HG02981 (cell line): Measurements from ENCODE around the gene C1orf115.
A peak's percentile ranks its signal among the peaks of the same experiment; 100 is the strongest.
"Not testable (repeated sequence)": the region's sequence is repeated elsewhere in the genome, so short reads cannot be mapped to it uniquely, and the experiment has no call there.

Experiments
- ATAC-seq: cut with Tn5 transposase; IDR thresholded peaks from one replicate; pipeline ENCODE4 v1.9.1; 2021; ENCODE audit warnings: mild to moderate bottlenecking, moderate library complexity; ENCODE audit not compliant: unreplicated experiment

C1orf115 gene, protein sequence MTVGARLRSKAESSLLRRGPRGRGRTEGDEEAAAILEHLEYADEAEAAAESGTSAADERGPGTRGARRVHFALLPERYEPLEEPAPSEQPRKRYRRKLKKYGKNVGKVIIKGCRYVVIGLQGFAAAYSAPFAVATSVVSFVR

DNA sequence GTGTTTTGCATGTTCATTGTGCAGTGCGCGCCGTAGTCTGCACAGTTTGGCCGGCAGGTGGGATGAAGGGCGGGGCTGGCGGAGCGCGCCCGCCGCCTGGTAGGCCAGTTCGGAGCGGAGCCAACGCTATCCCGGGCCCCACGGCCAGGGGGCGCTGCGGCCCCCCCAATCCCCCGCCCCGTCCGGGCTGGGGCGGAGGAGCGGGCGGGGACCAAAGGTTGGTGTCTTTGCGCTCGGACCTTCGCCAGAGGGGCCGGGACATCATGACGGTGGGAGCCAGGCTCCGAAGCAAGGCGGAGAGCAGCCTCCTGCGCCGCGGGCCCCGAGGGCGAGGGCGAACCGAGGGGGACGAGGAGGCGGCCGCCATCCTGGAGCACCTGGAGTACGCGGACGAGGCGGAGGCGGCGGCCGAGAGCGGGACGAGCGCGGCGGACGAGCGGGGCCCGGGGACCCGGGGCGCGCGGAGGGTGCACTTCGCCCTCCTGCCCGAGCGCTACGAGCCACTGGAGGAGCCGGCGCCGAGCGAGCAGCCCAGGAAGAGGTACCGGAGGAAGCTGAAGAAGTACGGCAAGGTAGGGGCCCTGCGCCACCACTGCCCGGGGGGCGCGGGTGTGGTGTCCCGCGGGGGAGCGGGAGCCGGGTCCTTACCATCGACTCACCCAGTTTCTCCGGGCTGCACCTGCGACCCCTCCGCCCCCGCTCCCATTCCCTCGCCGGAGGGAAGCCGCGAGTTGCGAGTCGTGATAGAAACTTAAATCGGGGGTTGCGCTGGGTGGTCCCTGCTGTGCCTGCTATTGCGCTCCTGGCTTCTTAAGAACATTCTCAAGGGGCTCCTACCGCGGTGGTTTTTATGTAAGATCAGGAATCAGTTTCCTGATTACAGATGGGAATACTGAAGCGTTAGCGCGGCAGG, at the start of gene C1orf115:
Gene C1orf115 (plus strand): TSS at position 224 of the 913 bp plus-strand sequence. CDS start 40 bp downstream, at position 264.
- ATAC-seq, result peak; percentile 94

DNA sequence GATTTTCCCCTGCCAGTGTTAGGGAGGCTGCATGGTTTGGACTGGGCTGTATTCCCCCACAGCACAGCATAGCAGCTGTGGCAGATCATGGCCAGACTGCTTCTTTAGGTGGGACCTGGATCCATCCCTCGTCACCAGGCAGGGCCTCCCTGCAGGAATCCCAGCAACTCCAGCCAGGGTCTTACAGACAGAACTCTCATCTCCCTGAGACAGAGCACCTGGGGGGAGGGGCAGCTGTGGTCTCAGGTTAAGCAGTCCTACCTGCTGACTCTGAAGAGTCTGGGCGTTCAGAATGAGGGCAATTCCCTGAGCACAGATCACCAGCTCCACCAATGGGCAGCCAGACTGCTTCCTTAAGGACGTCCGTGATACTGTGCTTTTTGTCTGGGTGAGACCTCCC, 47.9 kb upstream of the C1orf115 start:
- ATAC-seq, result no peak

DNA sequence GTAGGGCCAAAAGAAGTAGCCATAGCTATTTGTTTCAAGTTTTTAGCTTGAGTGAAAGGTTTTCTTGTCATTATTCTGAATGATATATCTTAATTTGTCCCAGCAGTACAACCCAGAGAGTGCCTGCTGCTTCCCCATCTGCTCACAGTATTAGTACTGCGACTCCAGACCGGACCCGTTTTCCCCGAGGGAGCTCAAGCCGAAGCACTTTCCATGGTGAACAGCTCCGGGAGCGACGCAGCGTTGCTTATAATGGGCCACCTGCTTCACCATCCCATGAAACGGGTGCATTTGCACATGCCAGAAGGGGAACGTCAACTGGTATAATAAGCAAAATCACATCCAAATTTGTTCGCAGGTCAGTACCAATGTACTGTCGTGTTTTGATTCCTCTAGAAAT, 37.2 kb upstream of the C1orf115 start:
- no peak for ATAC-seq

DNA sequence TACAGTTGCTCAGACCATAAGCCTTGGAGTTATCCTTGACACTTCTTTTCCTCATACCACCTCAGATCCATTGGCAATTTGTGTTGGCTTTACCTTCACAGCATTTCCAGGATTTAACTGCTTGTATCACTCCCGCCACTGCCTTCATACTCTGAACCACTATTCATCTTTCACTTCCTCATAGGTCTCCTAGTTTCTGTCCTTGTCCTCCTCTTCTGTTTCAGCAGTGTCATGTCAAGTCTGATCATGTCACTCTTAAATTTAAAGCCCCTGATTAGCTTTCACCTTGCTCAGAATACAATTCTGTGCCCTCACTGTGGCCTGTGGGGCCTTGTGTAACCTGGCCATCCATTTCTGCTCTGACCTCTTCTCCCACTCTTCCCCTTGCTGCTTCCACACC, 34.7 kb upstream of the C1orf115 start:
- peak; percentile 95 for ATAC-seq

DNA sequence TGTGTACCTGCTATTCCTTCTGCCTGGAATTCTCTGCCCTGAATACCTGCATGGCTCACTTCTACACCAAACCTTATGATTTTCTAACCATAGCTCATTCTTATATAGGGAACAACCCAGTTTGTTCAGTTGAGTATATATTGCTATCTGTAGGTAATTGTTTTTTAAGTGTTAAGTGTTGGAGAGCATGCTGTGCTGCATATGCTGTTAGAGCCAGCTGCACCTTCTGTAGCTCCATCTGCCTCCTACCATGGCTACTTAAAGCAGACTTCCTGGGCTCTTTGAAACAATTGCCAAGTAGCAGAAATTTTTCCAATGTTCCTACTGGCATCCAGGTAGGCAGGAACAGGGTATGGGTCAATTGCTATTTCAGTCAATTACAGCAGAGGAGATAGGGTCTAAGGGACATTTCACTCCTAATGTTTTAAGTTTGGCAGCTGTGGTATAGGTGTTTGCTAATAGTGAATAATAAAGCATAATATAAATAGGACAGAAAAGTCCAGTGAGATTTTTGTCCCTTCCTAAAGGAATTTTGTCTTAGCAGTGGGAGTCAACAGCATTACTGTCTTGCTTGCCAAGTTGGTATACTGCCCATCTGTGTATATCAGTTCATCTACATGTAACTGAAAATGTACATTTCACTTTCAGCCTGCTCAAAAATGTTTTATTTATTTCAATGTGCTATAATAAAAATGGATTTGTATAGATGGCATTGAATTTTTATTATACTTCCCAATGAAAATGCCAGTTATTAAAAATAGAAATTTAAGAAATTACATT, 34.0 kb upstream of the C1orf115 start:
- ATAC-seq, result no peak

DNA sequence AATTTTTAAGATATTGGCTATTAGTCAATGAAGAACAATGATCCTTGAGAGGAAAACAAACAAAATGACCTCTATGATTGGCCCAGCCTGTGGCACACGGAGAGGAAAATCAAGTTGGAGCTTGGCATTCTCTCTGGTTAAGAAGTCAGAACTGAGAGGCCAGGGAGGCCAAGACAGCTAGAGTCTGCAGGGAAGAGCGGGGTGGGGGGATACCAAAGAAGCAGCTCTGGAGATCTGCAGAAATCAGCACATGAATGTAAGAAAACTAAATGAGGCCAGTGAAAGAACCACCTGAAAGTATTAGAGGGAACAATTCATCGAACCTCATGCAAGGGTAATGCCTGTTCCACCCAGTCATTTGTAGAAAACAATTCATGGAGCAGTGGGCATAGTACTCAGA, 23.8 kb upstream of the C1orf115 start:
- no peak for ATAC-seq

DNA sequence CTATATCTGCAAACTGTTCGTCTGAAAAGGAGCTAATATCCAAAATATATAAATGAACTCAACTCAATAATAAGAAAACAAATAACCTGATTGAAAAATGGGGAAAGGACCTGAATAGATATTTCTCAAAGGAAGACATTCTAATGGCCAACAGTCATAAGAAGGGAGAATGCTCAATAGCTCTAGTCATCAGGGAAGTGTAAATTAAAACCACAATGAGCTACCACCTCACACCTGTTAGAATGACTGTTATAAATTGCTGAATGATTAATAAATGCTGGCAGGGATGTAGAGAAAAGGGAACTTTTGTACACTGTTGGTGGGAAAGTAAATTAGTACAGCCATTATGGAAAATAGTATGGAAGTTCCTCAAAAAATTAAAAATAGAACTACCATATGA, 21.2 kb upstream of the C1orf115 start:
- ATAC-seq, result no peak

DNA sequence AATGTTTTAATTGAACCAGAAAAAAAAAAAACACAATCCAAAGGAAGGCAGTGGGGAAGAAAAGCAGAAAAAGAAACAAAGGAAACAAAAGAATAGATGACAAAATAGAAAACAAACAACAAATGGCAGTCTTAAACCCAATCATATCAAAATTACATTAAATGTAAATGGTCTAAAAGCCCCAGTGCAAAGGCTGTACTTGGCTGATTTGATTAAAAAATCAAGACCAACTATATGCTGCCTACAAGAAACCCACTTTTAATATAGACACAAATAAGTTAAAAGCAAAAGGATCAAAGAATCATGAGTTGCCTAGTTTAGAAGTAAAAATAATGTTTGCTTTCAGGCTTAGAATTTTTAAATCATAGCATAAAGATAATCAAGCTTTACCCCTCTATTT, 19.8 kb upstream of the C1orf115 start:
- no peak for ATAC-seq

DNA sequence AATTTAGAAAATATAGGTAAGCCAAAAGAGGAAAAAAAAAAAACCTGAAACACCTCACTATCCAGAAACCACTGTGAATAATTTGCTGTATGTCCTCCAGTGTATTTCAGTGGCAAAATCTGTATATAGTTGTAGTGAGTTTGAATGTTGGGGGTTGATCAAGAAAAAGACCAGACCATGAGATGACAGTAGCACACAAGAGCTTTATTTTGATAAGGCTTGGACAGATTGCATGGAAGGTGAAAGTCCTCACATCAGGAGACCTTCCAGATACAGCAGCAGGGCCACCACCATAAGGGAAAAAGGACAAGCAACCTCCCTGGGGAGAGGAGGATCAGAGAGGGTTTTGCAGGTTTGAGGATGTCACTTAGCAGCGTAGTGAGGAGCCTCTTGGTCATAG, 16.2 kb upstream of the C1orf115 start:
- ATAC-seq, result no peak

DNA sequence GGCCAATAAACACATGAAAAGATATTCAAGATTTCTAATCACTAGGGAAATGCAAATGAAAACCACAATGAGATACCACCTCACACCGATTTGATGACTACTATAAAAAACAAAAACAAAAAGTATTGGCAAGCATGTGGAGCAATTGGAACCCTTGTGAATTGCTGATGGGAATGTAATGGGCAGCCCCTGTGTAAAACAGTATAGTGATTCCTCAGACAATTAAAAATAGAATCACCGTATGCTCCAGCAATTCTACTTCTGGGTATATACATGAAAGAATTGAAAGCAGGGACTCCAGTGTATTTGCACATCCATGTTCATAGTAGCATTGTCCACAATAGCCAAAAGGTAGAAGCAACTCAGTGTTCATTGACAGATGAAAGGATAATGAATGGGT, 12.9 kb upstream of the C1orf115 start:
- ATAC-seq, result no peak

DNA sequence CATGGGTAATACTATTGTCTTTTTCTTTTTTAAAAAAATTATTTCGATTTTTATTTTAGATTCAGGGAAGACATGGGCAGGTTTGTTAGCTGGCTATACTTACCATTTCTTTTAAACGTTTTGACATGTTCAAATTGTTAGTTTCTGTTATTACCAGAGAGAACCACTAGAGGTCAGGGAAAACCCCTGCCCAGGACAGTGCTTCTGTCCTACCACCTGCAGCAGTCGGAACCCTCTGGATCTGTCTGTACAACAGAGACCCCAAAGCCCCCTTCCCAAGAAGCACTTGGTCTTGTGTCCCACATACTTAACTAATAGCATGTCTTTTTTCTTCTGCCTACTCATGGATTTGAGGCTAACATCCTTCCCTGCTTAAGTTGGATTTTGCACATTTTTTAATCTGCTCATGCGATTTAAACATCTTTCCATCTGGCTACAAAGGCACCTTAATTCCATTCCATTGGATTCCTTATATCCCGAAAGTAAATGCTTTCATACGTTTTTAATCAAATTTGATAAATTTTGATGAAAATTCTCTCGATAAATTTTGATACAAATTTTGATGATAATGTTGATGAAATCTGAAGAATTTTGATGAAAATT, 10.0 kb upstream of the C1orf115 start:
- peak; percentile 97 for ATAC-seq

DNA sequence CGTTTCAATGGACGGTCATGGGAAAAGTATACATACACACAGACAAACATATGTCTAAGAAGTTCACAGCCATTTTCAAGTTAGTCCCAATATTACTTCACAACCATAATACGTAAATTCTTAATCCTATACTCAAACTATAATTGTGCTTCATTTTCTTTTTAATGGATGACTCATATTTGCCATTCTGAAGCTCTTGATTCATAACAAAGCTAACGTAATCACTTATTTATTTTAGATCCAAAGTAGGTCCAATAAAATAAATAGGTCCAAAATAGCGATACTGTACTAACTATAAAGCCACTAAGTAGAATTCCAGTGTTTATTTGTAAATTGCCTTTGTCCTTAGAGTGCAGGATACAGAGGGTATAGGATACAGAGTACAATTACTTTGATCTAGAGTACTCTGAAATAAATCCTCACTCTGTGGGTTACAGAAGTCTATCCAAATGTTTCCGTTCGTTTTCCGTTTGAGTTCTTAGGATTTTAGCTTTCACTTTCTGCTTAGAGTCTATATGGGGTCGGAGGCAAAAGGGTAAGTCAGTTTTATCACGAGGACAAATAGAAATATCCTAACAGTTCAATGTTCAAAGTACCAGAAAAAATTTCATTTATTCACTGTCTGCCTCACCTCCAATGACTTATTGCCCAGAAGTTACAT, 8.8 kb upstream of the C1orf115 start:
- ATAC-seq, result no peak

DNA sequence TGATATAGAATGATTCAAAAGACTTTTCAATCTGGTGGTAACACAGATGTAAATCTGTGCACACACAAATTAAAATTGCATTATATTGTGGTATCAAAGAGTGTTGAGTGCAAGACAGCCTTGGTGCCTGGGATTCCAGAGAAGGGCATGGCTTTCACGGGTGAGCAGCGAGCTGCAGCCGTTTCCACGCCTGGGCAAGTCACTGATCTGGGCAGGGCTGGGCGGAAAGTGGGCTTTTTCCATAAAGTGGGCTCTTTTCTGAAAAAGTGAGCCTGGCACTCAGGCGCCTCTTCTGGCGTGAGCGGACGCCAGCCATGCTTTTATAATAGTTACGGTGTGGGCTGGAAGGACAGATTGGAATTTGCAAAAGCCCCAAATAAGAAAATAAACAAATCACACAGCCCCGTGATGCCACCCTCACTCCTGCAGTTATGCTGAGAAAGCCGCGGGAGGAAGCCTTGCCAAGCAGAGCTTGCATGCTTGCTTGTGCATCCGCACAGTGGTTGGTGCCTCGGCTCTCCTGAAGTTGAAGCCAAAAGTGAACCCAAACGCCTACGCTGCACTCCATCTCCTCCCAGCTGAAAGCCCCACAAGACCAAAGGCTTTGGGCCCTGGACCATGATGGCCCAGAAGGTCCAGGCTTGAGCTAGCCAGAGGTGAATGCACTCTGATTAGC, 7.1 kb upstream of the C1orf115 start:
- ATAC-seq, result no peak

DNA sequence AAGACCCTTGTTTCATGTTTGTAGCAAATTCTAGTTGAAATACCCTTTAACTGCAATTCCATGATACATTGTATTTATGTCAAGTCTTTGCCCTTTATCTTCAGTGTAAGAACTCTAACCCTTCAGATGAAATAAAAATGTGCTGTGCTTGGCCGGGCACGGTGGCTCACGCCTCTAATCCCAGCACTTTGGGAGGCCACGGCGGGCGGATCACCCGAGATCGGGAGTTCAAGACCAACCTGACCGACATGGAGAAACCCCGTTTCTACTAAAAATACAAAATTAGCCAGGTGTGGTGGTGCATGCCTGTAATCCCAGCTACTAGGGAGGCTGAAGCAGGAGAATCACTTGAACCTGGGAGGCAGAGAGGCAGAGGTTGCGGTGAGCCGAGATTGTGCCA, 6.4 kb upstream of the C1orf115 start:
- not testable (repeated sequence) for ATAC-seq

DNA sequence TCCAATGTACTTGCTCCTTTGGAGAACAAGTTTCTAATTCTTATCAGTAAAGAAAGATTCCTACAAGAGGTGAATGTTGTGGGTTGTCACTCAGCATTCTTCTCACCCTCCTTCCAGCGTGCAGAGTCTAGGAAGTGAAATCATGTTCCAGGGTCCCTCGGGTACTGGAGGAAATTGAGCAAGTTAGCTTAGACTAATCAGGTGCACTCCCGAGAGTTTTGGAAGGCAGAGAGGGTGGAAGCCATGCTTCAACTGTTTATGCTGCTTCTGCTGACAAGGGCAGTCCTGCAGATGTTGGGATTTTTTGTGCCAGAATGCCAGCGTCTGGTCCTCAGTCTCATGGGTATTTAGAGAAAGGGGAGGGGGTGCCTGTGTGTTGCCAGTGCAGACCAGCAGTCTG, 5.3 kb upstream of the C1orf115 start:
- ATAC-seq, result no peak

DNA sequence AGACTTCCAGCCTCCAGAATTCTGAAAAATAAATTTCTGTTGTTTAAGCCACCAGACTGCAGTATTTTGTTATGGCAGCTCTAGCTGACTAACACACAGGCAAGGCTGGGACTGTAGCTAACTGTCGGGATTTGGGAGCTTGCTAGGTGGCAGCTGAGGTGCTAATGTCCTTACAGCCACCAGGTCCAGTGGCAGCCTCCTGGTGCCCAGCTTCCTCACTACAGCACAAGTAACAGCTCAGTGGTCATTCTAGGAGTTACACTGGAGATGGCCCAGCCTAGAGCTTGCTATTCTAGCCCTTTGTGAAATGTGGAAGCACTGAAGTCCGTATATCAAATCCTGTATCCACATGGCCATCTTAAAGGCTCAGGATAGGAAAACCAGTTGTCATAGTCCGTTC, 4.3 kb upstream of the C1orf115 start:
- no peak for ATAC-seq

DNA sequence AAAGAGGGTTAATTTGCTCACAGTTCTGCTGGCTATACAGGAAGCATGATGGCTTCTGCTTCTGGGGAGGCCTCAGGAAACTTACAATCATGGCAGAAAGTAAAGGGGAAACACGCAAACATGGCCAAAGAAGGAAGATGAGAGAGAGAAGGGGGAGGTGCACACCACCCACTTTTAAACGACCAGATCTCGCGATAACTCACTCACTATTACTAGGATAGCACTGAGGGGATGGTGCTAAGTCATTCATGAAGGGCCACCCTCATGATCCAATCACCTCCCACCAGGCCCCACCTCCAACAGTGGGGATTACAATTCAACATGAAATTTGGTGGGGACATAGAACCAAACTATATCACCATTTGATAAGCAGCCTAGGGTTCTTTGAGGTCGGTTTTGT, 2.4 kb upstream of the C1orf115 start:
- ATAC-seq, result no peak

DNA sequence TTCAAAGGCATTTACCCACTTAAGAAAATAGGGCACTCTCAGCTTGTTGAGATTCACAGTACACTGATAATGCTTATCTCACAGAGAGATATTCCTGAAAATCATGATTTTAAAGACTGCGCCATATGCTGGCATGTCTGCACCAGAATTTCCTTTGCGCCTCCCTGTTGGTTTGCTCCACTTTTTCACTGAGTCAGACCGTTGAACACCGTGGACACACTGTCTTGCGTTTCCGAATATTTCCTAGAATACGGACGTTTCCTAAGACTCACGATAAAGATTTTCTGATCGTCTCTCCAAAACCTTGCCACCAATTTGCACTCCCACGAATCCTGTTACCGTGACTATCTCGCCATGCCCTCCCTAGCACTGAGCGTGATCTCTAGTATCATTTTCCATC, 497 bp upstream of the C1orf115 start:
- ATAC-seq, result no peak

DNA sequence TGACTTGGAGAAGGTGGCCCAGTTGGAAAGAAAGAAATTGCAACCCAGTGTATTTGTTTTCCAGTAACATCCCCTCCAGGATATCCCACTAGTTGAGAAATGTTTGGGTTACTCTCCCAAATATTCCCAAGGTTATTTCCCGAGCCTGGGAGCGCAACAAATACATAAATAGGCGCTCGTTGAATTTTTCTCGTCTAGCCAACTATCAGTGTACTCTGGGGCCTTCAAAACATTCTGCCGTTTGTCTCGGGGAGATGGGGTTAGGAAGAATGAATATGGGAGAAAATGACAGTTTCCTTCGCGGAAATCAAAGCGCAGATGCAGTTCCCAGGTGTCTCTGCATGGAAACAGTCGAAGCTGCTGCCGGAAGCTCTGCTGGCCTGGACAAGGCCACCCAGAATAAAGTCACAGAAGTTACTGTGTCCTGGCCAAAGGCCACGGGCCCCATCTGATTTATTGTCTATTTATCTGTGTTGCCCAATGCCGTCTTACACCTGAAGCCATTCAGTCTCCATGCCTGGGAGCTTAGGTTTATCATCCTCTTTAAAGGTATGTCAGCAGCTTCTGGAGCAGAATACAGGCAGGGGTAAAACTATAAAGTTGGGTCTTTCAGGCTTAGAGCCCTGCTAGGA, 1.0 kb downstream of the C1orf115 start:
- no peak for ATAC-seq
